Fibroblast of the aortic adventitia (primary cell): ENCODE data around the gene PRR14L. TPM values are rescaled to one million over a fixed set of nuclear protein-coding genes. Genes with fewer than 3 reads are reported as not detected.
A peak's percentile ranks its signal among the peaks of the same experiment; 100 is the strongest.
"Not testable (repeated sequence)": the region's sequence is repeated elsewhere in the genome, so short reads cannot be mapped to it uniquely, and the experiment has no call there.

ENCODE experiments used
- DNase-seq: peaks from one replicate; pipeline ENCODE4 v3.0.0-alpha.2; 2010; ENCODE audit warnings: low read depth
- H3K4me3 ChIP-seq: 2 replicates; pipeline ENCODE4 v1.5.1; 2011; ENCODE audit warnings: low read depth, mild to moderate bottlenecking, control low read depth, low read length, moderate library complexity
- total RNA-seq: library from RNA; depleted of rRNA; stranded (reverse); fragments of >200 nt; gene quantifications from 2 replicates; pipeline ENCODE4 v1.2.3, GENCODE V29; 2012; ENCODE audit warnings: low replicate concordance
- TF ChIP-seq, protein P1 (sequence below): IDR thresholded peaks from 2 replicates; pipeline ENCODE4 v1.5.1; 2011; ENCODE audit warnings: mild to moderate bottlenecking, low read length, control low read depth, inconsistent platforms; ENCODE audit not compliant: insufficient read depth

PRR14L gene
- total RNA-seq, result 19.8 and 28.5 TPM in 2 replicates

DNA sequence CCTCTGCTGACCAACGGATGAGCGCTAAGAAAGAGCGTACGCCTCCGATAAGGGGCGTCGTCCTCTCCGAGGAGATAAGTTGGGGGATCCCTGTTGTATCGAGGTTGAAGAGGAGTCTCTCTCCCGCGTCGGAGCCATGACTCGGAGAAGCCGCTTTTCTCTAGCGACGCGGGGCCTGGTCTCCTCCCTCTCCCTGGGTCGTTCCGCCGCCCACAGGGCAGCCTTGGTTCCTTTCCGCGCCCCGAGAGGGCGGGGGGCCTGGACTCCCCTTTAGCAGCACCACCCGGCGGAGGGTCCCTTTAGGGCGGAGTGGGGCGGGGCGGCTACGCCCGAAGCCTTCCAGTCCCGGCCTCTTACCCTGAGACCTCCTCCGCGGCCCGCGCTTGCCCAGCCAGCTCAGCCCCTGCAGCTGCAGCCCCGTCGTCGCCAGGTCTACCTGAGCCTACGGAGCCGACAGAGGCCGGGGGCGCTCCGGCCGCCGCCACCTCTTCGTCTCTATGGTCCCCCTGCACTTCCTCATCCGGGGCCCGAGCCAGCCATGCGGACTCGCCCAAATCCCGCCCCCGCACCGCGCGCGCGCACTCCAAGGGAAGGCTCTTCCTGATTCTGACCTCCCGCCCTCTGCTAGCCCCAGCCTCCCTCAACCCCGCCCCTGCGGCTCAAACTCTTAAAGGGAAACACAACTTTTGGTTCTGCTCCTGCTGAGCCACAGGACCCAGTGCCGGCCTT, at the start of gene PRR14L:
Gene PRR14L, minus strand, starts transcription at position 497 of the 729 bp plus-strand sequence. CDS start 11,272 bp downstream, outside the sequence.
- peak within 1 kb of the TSS; percentile 94 for H3K4me3 ChIP-seq
- peak; percentile 90 for DNase-seq
- TF ChIP-seq, protein P1, sequence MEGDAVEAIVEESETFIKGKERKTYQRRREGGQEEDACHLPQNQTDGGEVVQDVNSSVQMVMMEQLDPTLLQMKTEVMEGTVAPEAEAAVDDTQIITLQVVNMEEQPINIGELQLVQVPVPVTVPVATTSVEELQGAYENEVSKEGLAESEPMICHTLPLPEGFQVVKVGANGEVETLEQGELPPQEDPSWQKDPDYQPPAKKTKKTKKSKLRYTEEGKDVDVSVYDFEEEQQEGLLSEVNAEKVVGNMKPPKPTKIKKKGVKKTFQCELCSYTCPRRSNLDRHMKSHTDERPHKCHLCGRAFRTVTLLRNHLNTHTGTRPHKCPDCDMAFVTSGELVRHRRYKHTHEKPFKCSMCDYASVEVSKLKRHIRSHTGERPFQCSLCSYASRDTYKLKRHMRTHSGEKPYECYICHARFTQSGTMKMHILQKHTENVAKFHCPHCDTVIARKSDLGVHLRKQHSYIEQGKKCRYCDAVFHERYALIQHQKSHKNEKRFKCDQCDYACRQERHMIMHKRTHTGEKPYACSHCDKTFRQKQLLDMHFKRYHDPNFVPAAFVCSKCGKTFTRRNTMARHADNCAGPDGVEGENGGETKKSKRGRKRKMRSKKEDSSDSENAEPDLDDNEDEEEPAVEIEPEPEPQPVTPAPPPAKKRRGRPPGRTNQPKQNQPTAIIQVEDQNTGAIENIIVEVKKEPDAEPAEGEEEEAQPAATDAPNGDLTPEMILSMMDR, result peak; percentile 6

DNA sequence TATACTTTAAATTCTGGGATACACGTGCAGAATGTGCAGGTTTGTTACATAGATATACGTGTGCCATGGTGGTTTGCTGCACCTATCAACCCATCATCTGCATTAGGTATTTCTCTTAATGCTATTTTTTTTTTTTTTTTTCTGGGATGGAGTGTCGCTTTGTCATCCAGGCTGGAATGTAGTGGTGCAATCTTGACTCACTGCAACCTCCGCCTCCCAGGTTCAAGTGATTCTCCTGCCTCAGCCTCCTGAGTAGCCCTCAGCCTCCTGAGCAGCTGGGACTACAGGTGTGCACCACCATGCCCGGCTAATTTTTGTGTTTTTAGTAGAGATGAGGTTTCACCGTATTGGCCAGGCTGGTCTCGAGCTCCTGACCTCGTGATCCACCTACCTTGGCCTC, 49.4 kb upstream of the PRR14L start:
- not testable (repeated sequence) for DNase-seq, H3K4me3 ChIP-seq

DNA sequence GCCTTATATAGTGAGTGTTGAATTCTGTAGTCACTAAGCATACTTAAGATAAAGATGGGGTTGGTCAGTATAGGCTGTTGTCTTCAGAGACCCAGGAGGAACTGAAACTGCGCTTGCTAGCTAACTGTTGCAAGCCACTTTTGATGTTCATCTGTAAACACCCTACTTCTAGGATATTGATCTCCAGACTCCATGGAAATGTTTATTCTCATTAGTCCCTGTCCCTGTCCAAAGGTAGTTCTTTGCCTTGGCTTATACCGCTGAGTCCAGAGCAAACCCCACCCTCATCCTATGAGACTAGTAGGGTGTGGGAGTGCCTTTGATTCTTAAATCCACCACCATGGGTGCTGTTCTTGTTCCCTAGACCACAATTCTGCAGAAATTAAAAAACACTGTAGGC, 40.3 kb upstream of the PRR14L start:
- no peak overlapping the region for H3K4me3 ChIP-seq
- TF ChIP-seq, protein P1, result no peak
- no peak for DNase-seq

GRCh38 chr22:31789803-31790202, 39.9 kb upstream of the PRR14L start:
- TF ChIP-seq, protein P1, result no peak
- no peak overlapping the region for H3K4me3 ChIP-seq
- DNase-seq, result peak; percentile 0

GRCh38 chr22:31776231-31776630, 26.3 kb upstream of the PRR14L start:
- no peak for DNase-seq
- no peak overlapping the region for H3K4me3 ChIP-seq
- TF ChIP-seq, protein P1, result no peak

DNA sequence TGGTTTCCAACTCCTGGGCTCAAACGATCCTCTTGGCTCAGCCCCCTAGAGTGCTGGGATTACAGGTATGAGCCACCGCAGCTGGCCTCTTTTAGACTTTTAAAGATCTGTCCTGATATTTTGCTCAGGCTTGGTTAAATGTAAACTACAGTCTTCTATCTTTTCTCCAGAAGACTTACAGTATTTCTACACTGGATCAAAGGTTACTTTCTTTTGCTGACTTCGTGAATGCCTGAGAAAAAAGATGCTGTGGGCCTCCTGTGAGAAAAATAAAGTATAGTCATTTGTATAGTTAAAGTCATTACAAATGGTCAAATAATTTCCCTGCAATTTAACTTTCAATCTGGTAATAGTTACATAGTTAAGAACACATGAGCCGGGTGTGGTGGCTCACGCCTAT, 23.5 kb upstream of the PRR14L start:
- TF ChIP-seq, protein P1, result no peak
- no peak overlapping the region for H3K4me3 ChIP-seq
- no peak for DNase-seq

DNA sequence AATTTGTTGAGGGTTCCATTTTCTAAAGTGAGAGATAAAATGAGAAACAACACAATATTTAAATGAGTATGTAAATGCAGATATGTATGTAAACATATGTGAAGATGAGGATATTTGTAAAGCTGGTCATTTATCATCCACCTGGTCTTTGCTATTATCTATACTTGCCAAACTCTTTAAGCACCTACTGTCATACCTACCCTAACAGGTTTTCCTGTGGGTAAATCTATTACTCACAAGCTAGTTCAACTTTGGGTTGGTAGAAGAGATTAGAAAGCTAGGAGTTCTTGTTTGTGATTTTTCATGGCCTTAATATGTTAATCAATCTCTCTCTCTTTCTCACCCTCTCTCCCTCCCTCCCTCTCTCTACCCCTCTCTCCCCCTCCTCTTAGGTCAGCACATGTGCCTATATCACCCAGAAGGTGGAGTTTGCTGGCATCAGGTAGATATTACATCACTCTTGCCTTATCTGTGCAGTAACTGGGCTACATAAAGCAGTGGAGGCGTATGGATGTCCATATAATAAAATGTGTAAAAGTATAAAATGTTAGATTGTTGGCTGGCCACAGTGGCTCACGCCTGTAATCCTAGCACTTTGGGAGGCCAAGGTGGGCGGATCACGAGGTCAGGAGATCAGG, 18.6 kb upstream of the PRR14L start:
- DNase-seq, result no peak
- H3K4me3 ChIP-seq, result no peak overlapping the region
- TF ChIP-seq, protein P1, result no peak
